Right forelimb (tissue), 1 donor: Measurements from ENCODE around the gene MSLN.
"Not testable (repeated sequence)": the region's sequence is repeated elsewhere in the genome, so short reads cannot be mapped to it uniquely, and the experiment has no call there.

Experiments used
- DNase-seq: peaks from one replicate; pipeline ENCODE4 v3.0.0-alpha.2; 2018

MSLN gene

DNA sequence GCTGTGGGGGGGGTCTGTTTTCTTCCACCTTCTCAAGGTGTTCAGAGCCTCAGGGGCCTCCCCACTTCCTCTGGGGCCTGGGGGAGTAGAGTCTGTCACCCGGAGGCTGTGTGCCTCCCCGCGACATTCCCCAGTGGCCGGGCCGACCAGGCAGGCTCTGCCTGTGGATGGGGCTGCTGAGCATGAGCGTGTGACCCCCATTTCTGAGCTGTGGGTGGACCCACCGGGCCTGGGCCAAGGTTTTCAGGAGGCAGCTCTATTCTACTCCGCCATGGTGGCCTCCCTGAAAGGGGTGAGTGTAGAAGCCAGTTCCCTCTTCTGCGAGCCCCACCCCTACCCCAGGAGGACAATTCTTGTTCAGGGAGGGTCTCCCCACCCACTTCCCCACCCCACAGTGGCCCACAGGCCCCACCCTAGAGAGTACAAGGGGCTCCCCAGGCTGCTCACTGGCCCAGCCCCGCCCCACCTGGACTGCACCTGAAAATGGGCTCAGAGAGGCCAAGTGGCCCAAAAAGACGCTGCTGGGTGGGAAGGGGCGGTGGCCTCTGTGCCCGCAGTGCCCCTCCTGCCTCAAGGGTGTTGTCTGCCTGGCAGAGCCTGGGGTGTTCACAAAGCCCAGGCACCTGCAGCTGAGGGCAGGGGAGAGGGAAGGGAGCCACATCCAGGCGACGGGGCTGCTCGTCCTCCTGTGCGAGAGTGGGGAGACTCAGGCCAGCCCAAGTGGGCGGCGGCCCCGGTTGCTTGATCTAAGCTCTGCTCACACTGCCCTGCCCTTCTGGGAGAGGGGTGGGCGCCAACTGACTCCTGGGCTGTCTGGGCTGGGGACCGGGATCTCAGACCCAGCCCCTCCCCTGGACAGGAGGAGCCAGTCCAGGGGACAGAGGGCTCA lies 1.3 kb downstream of the MSLN start:
- no peak for DNase-seq

- DNase-seq, result no peak
These were observed 2.2 kb downstream of the MSLN start for GRCh38 chr16:762595-763268.

DNA sequence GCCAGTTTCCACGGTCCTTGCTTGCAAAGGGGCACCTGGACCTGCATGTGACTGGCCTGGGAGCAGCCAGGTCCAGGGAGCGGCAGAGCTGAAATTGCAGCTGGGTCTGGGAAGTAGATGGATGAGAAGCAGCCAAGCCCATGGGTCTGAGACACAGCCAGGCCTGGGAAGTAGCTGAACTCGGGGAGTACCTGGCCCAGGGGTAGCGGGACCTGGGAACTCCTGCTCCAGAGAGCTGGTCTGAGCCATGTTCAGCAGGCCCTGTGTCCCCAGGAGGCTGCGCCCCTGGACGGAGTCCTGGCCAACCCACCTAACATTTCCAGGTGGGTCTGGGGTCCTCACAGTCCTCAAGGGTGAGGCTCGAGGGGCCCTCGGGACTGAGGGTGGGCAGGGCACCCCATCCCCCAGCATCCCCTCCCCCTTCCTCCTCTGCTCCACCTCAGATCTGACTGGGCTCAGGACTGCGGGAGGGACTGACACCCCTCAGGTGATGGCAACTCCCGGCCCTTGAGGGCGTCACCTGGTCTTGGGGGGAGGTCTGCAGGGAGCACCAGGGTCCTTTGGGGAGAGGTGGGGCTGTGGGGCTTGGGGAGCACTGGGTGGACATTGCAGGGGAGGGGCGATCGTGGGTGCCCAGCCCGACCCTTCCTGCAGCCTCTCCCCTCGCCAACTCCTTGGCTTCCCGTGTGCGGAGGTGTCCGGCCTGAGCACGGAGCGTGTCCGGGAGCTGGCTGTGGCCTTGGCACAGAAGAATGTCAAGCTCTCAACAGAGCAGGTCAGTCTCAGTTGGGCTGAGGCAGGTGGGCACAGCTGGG lies 3.0 kb downstream of the MSLN start:
- DNase-seq, result no peak

GRCh38 chr16:764184-764750 lies 3.7 kb downstream of the MSLN start:
- DNase-seq, result no peak

GRCh38 chr16:764848-765487 lies 4.4 kb downstream of the MSLN start:
- no peak for DNase-seq

DNA sequence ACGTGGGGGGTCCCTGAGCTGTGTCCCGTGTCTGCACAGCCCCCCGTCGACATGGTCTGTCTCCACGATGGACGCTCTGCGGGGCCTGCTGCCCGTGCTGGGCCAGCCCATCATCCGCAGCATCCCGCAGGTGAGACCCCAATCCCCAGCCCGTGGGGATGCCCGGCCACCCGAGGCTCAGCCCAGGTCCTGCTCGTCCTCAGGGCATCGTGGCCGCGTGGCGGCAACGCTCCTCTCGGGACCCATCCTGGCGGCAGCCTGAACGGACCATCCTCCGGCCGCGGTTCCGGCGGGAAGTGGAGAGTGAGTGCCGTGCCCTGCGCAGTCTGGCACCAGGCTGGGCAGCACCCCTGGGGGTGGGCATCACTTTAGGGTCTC lies 4.9 kb downstream of the MSLN start:
- DNase-seq, result no peak

DNA sequence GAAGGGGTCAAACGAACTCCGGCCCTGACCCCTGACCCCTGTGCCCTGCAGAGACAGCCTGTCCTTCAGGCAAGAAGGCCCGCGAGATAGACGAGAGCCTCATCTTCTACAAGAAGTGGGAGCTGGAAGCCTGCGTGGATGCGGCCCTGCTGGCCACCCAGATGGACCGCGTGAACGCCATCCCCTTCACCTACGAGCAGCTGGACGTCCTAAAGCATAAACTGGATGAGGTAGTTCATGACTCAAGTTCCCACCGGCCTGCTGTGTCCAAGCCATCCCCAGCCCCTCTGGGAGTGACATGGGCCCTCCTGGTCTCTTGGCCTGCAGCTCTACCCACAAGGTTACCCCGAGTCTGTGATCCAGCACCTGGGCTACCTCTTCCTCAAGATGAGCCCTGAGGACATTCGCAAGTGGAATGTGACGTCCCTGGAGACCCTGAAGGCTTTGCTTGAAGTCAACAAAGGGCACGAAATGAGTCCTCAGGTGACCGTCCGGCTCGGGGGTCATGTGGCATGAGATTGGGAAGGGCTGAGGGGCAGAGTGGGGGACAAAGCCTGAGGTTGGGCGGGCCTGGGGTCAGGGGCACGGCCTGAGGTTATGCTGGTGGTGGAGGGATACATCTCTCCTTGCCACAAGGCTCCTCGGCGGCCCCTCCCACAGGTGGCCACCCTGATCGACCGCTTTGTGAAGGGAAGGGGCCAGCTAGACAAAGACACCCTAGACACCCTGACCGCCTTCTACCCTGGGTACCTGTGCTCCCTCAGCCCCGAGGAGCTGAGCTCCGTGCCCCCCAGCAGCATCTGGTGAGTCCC lies 5.7 kb downstream of the MSLN start:
- no peak for DNase-seq

DNA sequence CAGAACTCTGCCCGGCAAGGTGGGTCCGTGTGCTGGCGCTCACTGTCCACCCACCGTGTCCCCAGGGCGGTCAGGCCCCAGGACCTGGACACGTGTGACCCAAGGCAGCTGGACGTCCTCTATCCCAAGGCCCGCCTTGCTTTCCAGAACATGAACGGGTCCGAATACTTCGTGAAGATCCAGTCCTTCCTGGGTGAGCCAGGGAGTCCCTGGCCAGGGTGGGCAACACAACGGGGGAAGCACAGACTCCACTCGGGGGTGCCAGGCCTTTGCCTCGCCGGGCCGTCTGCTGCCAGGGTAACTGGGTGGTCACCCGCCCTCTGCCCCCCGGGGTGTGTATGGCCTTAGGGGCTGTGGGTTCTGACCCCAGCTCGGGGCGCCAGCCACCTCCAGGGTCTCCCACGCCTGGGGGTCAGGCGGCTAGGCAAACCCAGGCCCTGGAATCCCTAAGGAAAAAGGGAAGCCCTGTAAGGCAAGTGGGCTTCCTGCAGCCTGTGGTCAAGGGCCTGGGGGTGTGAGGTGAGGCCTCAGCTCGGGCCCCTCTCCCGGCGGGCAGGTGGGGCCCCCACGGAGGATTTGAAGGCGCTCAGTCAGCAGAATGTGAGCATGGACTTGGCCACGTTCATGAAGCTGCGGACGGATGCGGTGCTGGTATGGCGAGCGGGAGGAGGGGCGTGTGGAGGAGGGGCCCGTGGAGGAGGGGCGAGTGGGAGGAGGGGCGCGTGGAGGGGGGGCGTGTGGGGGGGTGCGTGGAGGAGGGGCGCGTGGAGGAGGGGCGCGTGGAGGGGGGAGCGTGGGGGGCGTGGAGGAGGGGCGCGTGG lies 6.5 kb downstream of the MSLN start:
- DNase-seq, result no peak

GRCh38 chr16:767743-768235 lies 7.3 kb downstream of the MSLN start:
- DNase-seq, result no peak

- no peak for DNase-seq
These were observed 7.9 kb downstream of the MSLN start for GRCh38 chr16:768428-768827.

DNA sequence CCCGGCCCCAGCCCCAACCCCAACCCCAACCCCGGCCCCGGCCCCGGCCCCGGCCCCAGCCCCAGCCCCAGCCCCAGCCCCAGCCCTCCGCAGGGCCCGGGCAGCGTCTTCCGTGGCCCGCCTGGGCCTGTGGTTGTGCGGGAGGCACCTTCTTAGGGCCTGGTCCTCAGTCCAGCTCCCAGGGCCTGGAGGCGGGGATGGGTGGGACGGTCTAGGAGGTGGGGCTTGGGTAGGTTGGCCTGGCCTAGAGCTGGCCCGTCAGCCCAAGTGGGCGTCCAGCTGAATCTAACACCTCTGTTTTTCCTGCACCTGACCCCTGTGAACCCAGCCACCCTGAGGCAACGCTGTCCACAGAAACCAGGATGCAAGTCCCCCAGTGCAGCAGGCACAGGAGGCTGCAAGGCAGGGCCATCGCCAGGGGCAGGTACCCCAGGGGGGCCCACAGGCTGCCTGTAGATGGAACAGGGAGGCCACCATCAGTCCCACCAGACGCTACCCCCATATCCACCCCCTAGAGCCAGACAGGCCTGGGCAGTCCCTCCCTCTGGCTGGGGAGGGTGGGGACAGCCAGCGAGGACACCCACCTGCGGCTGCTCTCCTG lies 8.8 kb downstream of the MSLN start:
- DNase-seq, result no peak

- DNase-seq, result no peak
These were observed 9.4 kb downstream of the MSLN start for GRCh38 chr16:769934-770333.

- DNase-seq, result no peak
These were observed 9.9 kb downstream of the MSLN start for GRCh38 chr16:770411-770810.

DNA sequence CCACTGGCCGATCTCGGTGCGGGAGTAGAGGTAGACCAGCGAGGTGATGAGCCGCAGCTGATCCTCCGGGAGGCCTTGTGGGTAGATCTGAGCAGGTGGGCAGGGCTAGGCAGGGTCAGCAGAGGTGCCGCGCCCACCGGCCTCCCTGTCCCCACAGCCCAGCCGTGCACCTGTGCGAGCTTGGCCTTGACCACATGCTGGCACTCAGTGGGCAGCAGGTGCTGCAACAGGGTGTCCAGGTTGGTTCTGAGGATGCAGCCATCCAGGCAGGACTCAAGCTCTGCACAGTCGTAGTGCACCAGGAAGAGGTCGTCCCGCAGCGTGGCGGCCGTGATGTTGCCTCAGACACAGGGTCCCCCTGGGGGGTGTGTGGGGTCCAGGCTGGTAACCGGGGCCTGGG lies 12.4 kb downstream of the MSLN start:
- no peak for DNase-seq

- DNase-seq, result no peak
These were observed 13.8 kb downstream of the MSLN start for GRCh38 chr16:774086-775001.

DNA sequence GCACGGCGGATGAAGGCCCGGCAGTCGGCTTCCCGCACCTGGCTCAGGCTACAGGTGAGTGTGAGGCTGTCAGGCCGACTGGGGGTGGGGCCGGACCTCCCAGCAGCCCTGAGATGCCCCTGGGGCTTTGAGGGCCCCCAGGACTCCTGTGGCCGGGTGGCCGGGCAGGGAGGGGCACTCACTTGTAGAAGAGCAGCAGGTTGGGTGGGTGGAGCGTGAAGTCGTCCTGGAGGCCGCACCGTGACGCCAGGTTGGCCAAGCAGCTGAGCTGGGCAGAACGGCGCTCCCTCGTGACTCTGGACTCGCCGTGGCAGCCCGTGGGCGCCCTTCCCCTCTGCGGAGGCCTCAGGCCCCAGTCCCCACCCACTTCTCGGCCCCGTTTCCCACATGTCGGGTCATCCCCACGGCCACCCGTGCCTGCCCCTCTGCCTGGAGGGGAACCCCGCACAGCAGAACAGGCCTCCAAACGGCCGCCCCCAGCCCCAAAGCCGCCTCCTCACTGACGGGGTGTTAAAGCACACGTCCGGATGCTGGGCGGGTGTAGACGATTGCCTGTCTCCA lies 14.8 kb downstream of the MSLN start:
- no peak for DNase-seq

- not testable (repeated sequence) for DNase-seq
These were observed 15.8 kb downstream of the MSLN start for GRCh38 chr16:776298-776697.

GRCh38 chr16:776824-777223 lies 16.3 kb downstream of the MSLN start:
- DNase-seq, result no peak

- no peak for DNase-seq
These were observed 17.3 kb downstream of the MSLN start for GRCh38 chr16:777826-778225.
